Measurements from ENCODE around the gene KLF7. TPM values are rescaled to one million over a fixed set of nuclear protein-coding genes. Genes with fewer than 3 reads are reported as not detected.

KLF7 gene
- total and polyA plus RNA-seq, 5 donors from 2014 or later, result 5.9 to 64.3 (median 9.3) TPM

GRCh38 chr2:207110715-207111114, 55.0 kb downstream of the KLF7 start:
- H3K27ac ChIP-seq (ENCODE audit: insufficient read depth, low read length, poor library complexity, severe bottlenecking), result no peak overlapping the region
- peaks cover 0 to 35% (median 13%) of the 10 kb centered on the region in 4 donors for H3K4me1 Mint-ChIP-seq
- H3K4me3 ChIP-seq (ENCODE audit: low read depth, low read length), result no peak overlapping the region
- peaks cover 14% of the 10 kb centered on the region for H3K36me3 ChIP-seq (ENCODE audit: control insufficient read depth, insufficient read depth, low read length)
- H3K27me3 Mint-ChIP-seq, result no peaks in the 10 kb centered on the region
- no peak for DNase-seq
- no peak overlapping the region for H3K4me3 Mint-ChIP-seq
- H3K27ac Mint-ChIP-seq, result no peak overlapping the region
- H3K9me3 ChIP-seq (ENCODE audit: control insufficient read depth in 2 of 2, low read length in 2 of 2), result no peaks in the 10 kb centered on the region
- H3K27me3 ChIP-seq (ENCODE audit: control insufficient read depth, insufficient read depth, low read length), result no peaks in the 10 kb centered on the region
- ATAC-seq (ENCODE audit: low read depth in 2 of 2), result no peak
- H3K9me3 Mint-ChIP-seq, result peaks cover 0 to 4% (median 0%) of the 10 kb centered on the region in 7 donors
- no peaks in the 10 kb centered on the region for H3K4me1 ChIP-seq (ENCODE audit: control insufficient read depth, insufficient read depth, low read length, poor library complexity, severe bottlenecking)
- peaks cover 21% of the 10 kb centered on the region for H3K36me3 Mint-ChIP-seq

DNA sequence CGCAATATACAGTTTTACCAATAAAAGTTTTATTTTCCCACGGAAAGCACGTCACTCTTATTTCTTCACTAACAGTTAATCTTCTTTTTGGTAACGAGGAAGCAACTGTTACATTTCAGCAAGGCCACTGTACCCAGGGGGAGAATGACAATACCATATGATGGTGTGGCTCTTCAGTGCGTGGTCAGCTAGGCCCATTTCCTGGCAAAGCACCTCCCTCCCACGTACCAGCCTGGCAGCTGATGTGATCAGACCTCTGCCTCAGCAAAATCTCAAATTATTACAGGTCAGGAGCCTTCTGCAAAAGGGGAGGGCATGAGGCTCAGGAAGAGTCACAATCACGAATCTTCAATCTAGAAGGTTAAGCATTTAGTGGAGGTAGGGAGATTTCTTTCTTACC, 55.4 kb downstream of the KLF7 start:
- Histone ChIP-seq H3K9me3 (ENCODE audit: control insufficient read depth in 2 of 2, low read length in 2 of 2) (no peaks in the 10 kb centered on the region), H3K27me3 (ENCODE audit: control insufficient read depth, insufficient read depth, low read length) (no peaks in the 10 kb centered on the region), H3K4me1 (ENCODE audit: control insufficient read depth, insufficient read depth, low read length, poor library complexity, severe bottlenecking) (no peaks in the 10 kb centered on the region), H3K4me3 (ENCODE audit: low read depth, low read length) (no peak overlapping the region), H3K36me3 (ENCODE audit: control insufficient read depth, insufficient read depth, low read length) (peaks cover 16% of the 10 kb centered on the region), H3K27ac (ENCODE audit: insufficient read depth, low read length, poor library complexity, severe bottlenecking) (no peak overlapping the region)
- DNase-seq (no peak), ATAC-seq (ENCODE audit: low read depth in 2 of 2) (no peak)
- Mint-ChIP-seq H3K4me3 (no peak overlapping the region), H3K27me3 (no peaks in the 10 kb centered on the region), H3K27ac (peak overlapping the region in 1 of 3 donors; percentile 8), H3K36me3 (peaks cover 24% of the 10 kb centered on the region), H3K9me3 (peaks cover 0 to 4% (median 0%) of the 10 kb centered on the region in 7 donors), H3K4me1 (peaks cover 0 to 35% (median 12%) of the 10 kb centered on the region in 4 donors)

GRCh38 chr2:207109768-207110167, 56.0 kb downstream of the KLF7 start:
- H3K4me3 ChIP-seq (ENCODE audit: low read depth, low read length), result no peak overlapping the region
- Mint-ChIP-seq H3K27ac (peak overlapping the region in 1 of 3 donors; percentile 8), H3K9me3 (peaks cover 0 to 4% (median 0%) of the 10 kb centered on the region in 7 donors), H3K4me3 (no peak overlapping the region), H3K36me3 (peaks cover 24% of the 10 kb centered on the region), H3K4me1 (peaks cover 0 to 37% (median 12%) of the 10 kb centered on the region in 4 donors), H3K27me3 (no peaks in the 10 kb centered on the region)
- peaks cover 16% of the 10 kb centered on the region for H3K36me3 ChIP-seq (ENCODE audit: control insufficient read depth, insufficient read depth, low read length)
- H3K4me1 ChIP-seq (ENCODE audit: control insufficient read depth, insufficient read depth, low read length, poor library complexity, severe bottlenecking), result no peaks in the 10 kb centered on the region
- ATAC-seq (ENCODE audit: low read depth in 2 of 2), result no peak
- H3K27me3 ChIP-seq (ENCODE audit: control insufficient read depth, insufficient read depth, low read length), result no peaks in the 10 kb centered on the region
- DNase-seq, result no peak
- H3K9me3 ChIP-seq (ENCODE audit: control insufficient read depth in 2 of 2, low read length in 2 of 2), result no peaks in the 10 kb centered on the region
- no peak overlapping the region for H3K27ac ChIP-seq (ENCODE audit: insufficient read depth, low read length, poor library complexity, severe bottlenecking)

GRCh38 chr2:207108440-207108839, 57.3 kb downstream of the KLF7 start:
- Histone ChIP-seq H3K4me1 (ENCODE audit: control insufficient read depth, insufficient read depth, low read length, poor library complexity, severe bottlenecking) (no peaks in the 10 kb centered on the region), H3K9me3 (ENCODE audit: control insufficient read depth in 2 of 2, low read length in 2 of 2) (no peaks in the 10 kb centered on the region), H3K27me3 (ENCODE audit: control insufficient read depth, insufficient read depth, low read length) (no peaks in the 10 kb centered on the region), H3K4me3 (ENCODE audit: low read depth, low read length) (no peak overlapping the region), H3K27ac (ENCODE audit: insufficient read depth, low read length, poor library complexity, severe bottlenecking) (no peak overlapping the region), H3K36me3 (ENCODE audit: control insufficient read depth, insufficient read depth, low read length) (peaks cover 16% of the 10 kb centered on the region)
- no peak overlapping the region for H3K4me3 Mint-ChIP-seq
- H3K36me3 Mint-ChIP-seq, result peaks cover 16% of the 10 kb centered on the region
- H3K27me3 Mint-ChIP-seq, result no peaks in the 10 kb centered on the region
- H3K9me3 Mint-ChIP-seq, result no peaks in the 10 kb centered on the region
- no peak for ATAC-seq (ENCODE audit: low read depth in 2 of 2)
- no peak overlapping the region for H3K27ac Mint-ChIP-seq
- H3K4me1 Mint-ChIP-seq, result peaks cover 0 to 30% (median 8%) of the 10 kb centered on the region in 4 donors
- DNase-seq, result no peak

DNA sequence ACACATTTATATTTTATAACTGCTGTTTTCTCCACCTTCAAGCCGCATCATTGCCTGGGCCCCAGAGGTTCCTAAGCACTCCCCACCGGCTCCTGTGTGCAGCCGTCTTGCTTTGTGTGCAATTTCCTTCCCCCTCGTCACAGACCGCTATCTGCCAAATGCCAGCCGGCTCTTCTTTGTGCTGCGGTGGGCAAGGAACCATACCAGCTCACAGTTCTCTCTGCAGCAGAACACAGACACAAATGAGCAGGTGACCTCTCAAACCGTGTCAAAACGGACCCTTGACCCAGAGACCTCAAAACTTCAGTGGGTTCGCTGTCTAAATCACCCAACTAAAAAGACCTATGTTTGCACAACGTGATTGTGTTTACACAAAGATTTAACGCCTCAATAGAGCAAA, 58.2 kb downstream of the KLF7 start:
- H3K9me3 Mint-ChIP-seq, result no peaks in the 10 kb centered on the region
- peaks cover 2% of the 10 kb centered on the region for H3K4me1 ChIP-seq (ENCODE audit: control insufficient read depth, insufficient read depth, low read length, poor library complexity, severe bottlenecking)
- H3K4me3 Mint-ChIP-seq, result no peak overlapping the region
- no peaks in the 10 kb centered on the region for H3K9me3 ChIP-seq (ENCODE audit: control insufficient read depth in 2 of 2, low read length in 2 of 2)
- peaks cover 16% of the 10 kb centered on the region for H3K36me3 ChIP-seq (ENCODE audit: control insufficient read depth, insufficient read depth, low read length)
- H3K27me3 ChIP-seq (ENCODE audit: control insufficient read depth, insufficient read depth, low read length), result no peaks in the 10 kb centered on the region
- H3K27ac Mint-ChIP-seq, result no peak overlapping the region
- no peaks in the 10 kb centered on the region for H3K27me3 Mint-ChIP-seq
- H3K4me3 ChIP-seq (ENCODE audit: low read depth, low read length), result no peak overlapping the region
- peaks cover 0 to 32% (median 10%) of the 10 kb centered on the region in 4 donors for H3K4me1 Mint-ChIP-seq
- peaks cover 16% of the 10 kb centered on the region for H3K36me3 Mint-ChIP-seq
- no peak for ATAC-seq (ENCODE audit: low read depth in 2 of 2)
- no peak for DNase-seq
- H3K27ac ChIP-seq (ENCODE audit: insufficient read depth, low read length, poor library complexity, severe bottlenecking), result no peak overlapping the region

DNA sequence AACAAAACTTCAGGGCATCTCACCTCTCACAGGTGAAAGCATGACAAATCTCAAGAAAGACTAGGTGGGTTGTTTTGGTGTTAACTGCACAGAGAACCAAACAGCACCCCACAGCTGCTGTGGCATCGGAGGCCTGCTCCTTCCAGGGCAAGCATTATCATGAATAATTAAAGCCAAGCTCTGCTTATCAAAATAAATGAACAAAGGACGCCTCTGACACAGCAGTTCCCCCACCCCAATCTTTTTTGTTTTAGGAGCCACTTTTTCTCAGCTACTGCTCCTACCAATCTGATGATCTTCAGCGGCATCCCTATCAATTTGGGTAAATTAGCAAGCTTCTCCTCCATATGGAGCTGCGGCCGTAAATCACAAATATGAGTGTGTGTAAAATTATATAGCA, 58.6 kb downstream of the KLF7 start:
- Histone ChIP-seq H3K36me3 (ENCODE audit: control insufficient read depth, insufficient read depth, low read length) (peaks cover 16% of the 10 kb centered on the region), H3K9me3 (ENCODE audit: control insufficient read depth in 2 of 2, low read length in 2 of 2) (no peaks in the 10 kb centered on the region), H3K27ac (ENCODE audit: insufficient read depth, low read length, poor library complexity, severe bottlenecking) (no peak overlapping the region), H3K4me1 (ENCODE audit: control insufficient read depth, insufficient read depth, low read length, poor library complexity, severe bottlenecking) (peaks cover 2% of the 10 kb centered on the region), H3K27me3 (ENCODE audit: control insufficient read depth, insufficient read depth, low read length) (no peaks in the 10 kb centered on the region), H3K4me3 (ENCODE audit: low read depth, low read length) (no peak overlapping the region)
- Mint-ChIP-seq H3K4me3 (no peak overlapping the region), H3K27ac (no peak overlapping the region), H3K36me3 (peaks cover 19% of the 10 kb centered on the region), H3K4me1 (peaks cover 0 to 30% (median 13%) of the 10 kb centered on the region in 4 donors), H3K9me3 (no peaks in the 10 kb centered on the region), H3K27me3 (no peaks in the 10 kb centered on the region)
- no peak for DNase-seq
- ATAC-seq (ENCODE audit: low read depth in 2 of 2), result no peak

- Mint-ChIP-seq H3K4me3 (no peak overlapping the region), H3K27ac (no peak overlapping the region), H3K9me3 (peaks cover 0 to 1% (median 0%) of the 10 kb centered on the region in 7 donors), H3K27me3 (no peaks in the 10 kb centered on the region), H3K36me3 (peaks cover 23% of the 10 kb centered on the region), H3K4me1 (peaks cover 4 to 24% (median 12%) of the 10 kb centered on the region in 4 donors)
- no peak overlapping the region for H3K27ac ChIP-seq (ENCODE audit: insufficient read depth, low read length, poor library complexity, severe bottlenecking)
- ATAC-seq (ENCODE audit: low read depth in 2 of 2), result no peak
- no peaks in the 10 kb centered on the region for H3K27me3 ChIP-seq (ENCODE audit: control insufficient read depth, insufficient read depth, low read length)
- H3K4me3 ChIP-seq (ENCODE audit: low read depth, low read length), result no peak overlapping the region
- DNase-seq, result no peak
- peaks cover 13% of the 10 kb centered on the region for H3K36me3 ChIP-seq (ENCODE audit: control insufficient read depth, insufficient read depth, low read length)
- H3K9me3 ChIP-seq (ENCODE audit: control insufficient read depth in 2 of 2, low read length in 2 of 2), result no peaks in the 10 kb centered on the region
- peaks cover 2% of the 10 kb centered on the region for H3K4me1 ChIP-seq (ENCODE audit: control insufficient read depth, insufficient read depth, low read length, poor library complexity, severe bottlenecking)
Observed at GRCh38 chr2:207103132-207103531, 62.6 kb downstream of the KLF7 start.

GRCh38 chr2:207101984-207102383, 63.8 kb downstream of the KLF7 start:
- DNase-seq (no peak), ATAC-seq (ENCODE audit: low read depth in 2 of 2) (no peak)
- H3K27me3 ChIP-seq (ENCODE audit: control insufficient read depth, insufficient read depth, low read length), result no peaks in the 10 kb centered on the region
- H3K9me3 ChIP-seq (ENCODE audit: control insufficient read depth in 2 of 2, low read length in 2 of 2), result no peaks in the 10 kb centered on the region
- Mint-ChIP-seq H3K9me3 (peaks cover 0 to 1% (median 0%) of the 10 kb centered on the region in 7 donors), H3K27ac (peak overlapping the region in 1 of 3 donors; percentile 60), H3K4me1 (peaks cover 4 to 28% (median 13%) of the 10 kb centered on the region in 4 donors), H3K4me3 (no peak overlapping the region), H3K27me3 (no peaks in the 10 kb centered on the region), H3K36me3 (peaks cover 14% of the 10 kb centered on the region)
- H3K27ac ChIP-seq (ENCODE audit: insufficient read depth, low read length, poor library complexity, severe bottlenecking), result no peak overlapping the region
- peaks cover 2% of the 10 kb centered on the region for H3K4me1 ChIP-seq (ENCODE audit: control insufficient read depth, insufficient read depth, low read length, poor library complexity, severe bottlenecking)
- peaks cover 7% of the 10 kb centered on the region for H3K36me3 ChIP-seq (ENCODE audit: control insufficient read depth, insufficient read depth, low read length)
- H3K4me3 ChIP-seq (ENCODE audit: low read depth, low read length), result no peak overlapping the region
